GM12891 (cell line): ENCODE measurements around the gene RASGRP3.

Experiments
- SPI1 ChIP-seq: IDR thresholded peaks from 2 replicates; pipeline ENCODE4 v1.6.1; 2011; ENCODE audit warnings: low read depth, low read length, control low read depth
- TAF1 ChIP-seq: IDR thresholded peaks from 2 replicates; pipeline ENCODE4 v1.6.1; 2011; ENCODE audit warnings: low read depth, low read length, control low read depth

DNA sequence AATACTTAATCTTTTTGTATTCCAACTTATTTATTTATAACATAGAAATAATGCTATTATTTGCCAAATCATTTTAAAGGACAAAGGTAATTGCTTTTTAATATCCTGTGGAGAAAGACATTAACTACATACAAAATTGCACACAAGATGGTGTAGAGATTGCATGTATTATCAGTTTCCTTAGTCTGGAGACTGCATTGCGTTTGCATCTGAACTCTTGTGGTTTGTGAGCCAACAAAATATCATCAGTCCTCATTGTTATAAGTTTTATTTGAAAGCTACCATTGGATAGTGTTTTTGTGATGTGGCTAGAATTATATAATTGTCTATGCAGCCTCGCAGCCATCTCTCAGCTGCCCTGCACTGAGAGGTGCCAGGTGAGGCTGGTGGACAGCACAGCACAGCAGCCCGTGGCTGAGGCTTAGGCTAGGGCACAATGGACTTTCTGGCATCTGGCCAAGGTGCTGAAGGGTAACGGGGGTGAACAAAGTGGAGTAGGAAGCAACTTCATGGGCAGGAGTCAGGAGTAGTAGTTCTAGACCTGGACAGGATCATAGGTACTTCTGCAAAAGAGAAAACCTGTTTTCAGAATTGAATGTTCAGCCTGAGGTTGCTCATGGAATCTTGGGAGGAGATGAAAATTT, 15.1 kb downstream of the RASGRP3 start:
- TF ChIP-seq SPI1, result no peak
- TF ChIP-seq TAF1, result no peak
